Kidney epithelial cell (primary cell): ENCODE results near the gene PTPN3. TPM values are rescaled to one million over a fixed set of nuclear protein-coding genes. Genes with fewer than 3 reads are reported as not detected.
"Not testable (repeated sequence)": the region's sequence is repeated elsewhere in the genome, so short reads cannot be mapped to it uniquely, and the experiment has no call there.

ENCODE experiments used
- DNase-seq: peaks from one replicate; pipeline ENCODE4 v3.0.0-alpha.2; 2010; ENCODE audit warnings: low read depth
- H3K27me3 ChIP-seq: 2 replicates; pipeline ENCODE4 v1.6.0; 2011; ENCODE audit warnings: low read length; ENCODE audit not compliant: control insufficient read depth, insufficient read depth
- H3K36me3 ChIP-seq: 2 replicates; pipeline ENCODE4 v1.5.1; 2011; ENCODE audit warnings: low read length; ENCODE audit not compliant: control insufficient read depth, insufficient read depth
- H3K4me3 ChIP-seq: 2 replicates; pipeline ENCODE4 v1.5.1; 2011; ENCODE audit warnings: low read depth, mild to moderate bottlenecking, control low read depth, low read length
- CTCF ChIP-seq: IDR thresholded peaks from 2 replicates; pipeline ENCODE4 v1.5.1; 2011; ENCODE audit warnings: mild to moderate bottlenecking, moderate library complexity, low read length, control low read depth, inconsistent platforms; ENCODE audit not compliant: insufficient read depth, poor library complexity, severe bottlenecking
- total RNA-seq: library from RNA; depleted of rRNA; stranded (reverse); fragments of >200 nt; gene quantifications from 2 replicates; pipeline ENCODE4 v1.2.3, GENCODE V29; 2015

The PTPN3 gene
- total RNA-seq, 1 donor from 2014 or later = 33.6 TPM

GRCh38 chr9:109536859-109537258 lies 38.8 kb upstream of the PTPN3 start:
- no peak for TF ChIP-seq CTCF
- Histone ChIP-seq H3K4me3 (no peak overlapping the region), H3K27me3 (no peaks in the 10 kb centered on the region), H3K36me3 (no peaks in the 10 kb centered on the region)
- DNase-seq = no peak

- DNase-seq = no peak
- TF ChIP-seq CTCF = no peak
- Histone ChIP-seq H3K27me3 (no peaks in the 10 kb centered on the region), H3K4me3 (no peak overlapping the region), H3K36me3 (no peaks in the 10 kb centered on the region)
These were observed 37.3 kb upstream of the PTPN3 start for GRCh38 chr9:109535365-109535764.

GRCh38 chr9:109534151-109534550 lies 36.0 kb upstream of the PTPN3 start:
- H3K36me3 ChIP-seq = no peaks in the 10 kb centered on the region
- no peak overlapping the region for H3K4me3 ChIP-seq
- no peaks in the 10 kb centered on the region for H3K27me3 ChIP-seq
- DNase-seq = no peak
- TF ChIP-seq CTCF = no peak

GRCh38 chr9:109532652-109533051 lies 34.5 kb upstream of the PTPN3 start:
- H3K36me3 ChIP-seq, DNase-seq, H3K27me3 ChIP-seq, H3K4me3 ChIP-seq: not testable (repeated sequence)

- H3K4me3 ChIP-seq = no peak overlapping the region
- H3K27me3 ChIP-seq = no peaks in the 10 kb centered on the region
- H3K36me3 ChIP-seq = no peaks in the 10 kb centered on the region
- no peak for TF ChIP-seq CTCF
- DNase-seq = no peak
These were observed 24.0 kb upstream of the PTPN3 start for GRCh38 chr9:109522106-109522505.

- peak; percentile 87 for TF ChIP-seq CTCF
- no peaks in the 10 kb centered on the region for H3K27me3 ChIP-seq
- H3K4me3 ChIP-seq = no peak overlapping the region
- H3K36me3 ChIP-seq = no peaks in the 10 kb centered on the region
- DNase-seq = no peak
These were observed 22.5 kb upstream of the PTPN3 start for GRCh38 chr9:109520475-109521132.
